Activated T-cell treated with anti-CD3 and anti-CD28 coated beads, Interleukin-2, amount 50 U/mL, for 1 hour (primary cell): ENCODE results near the gene ERVMER34-1.

Source experiments
- DNase-seq: peaks from one replicate; pipeline ENCODE4 v3.0.0-alpha.2; 2020

ERVMER34-1 gene

GRCh38 chr4:52750819-52751486 is at the start of gene ERVMER34-1:
Gene ERVMER34-1 (minus strand): TSS chr4:52751425. CDS start chr4:52745520, 5,905 bp downstream.
- peak; percentile 23 for DNase-seq

GRCh38 chr4:52799813-52800212 is 48.6 kb upstream of the ERVMER34-1 start:
- no peak for DNase-seq

- DNase-seq: no peak
Observed at GRCh38 chr4:52795533-52795932, 44.3 kb upstream of the ERVMER34-1 start.

- no peak for DNase-seq
Observed at GRCh38 chr4:52791936-52792335, 40.7 kb upstream of the ERVMER34-1 start.

GRCh38 chr4:52789774-52790173 is 38.5 kb upstream of the ERVMER34-1 start:
- no peak for DNase-seq

- no peak for DNase-seq
Observed at GRCh38 chr4:52788806-52789205, 37.6 kb upstream of the ERVMER34-1 start.

GRCh38 chr4:52783069-52783468 is 31.8 kb upstream of the ERVMER34-1 start:
- DNase-seq: no peak

GRCh38 chr4:52780617-52781354 is 29.6 kb upstream of the ERVMER34-1 start:
- no peak for DNase-seq

GRCh38 chr4:52780206-52780605 is 29.0 kb upstream of the ERVMER34-1 start:
- DNase-seq: no peak

GRCh38 chr4:52760256-52760655 is 9.0 kb upstream of the ERVMER34-1 start:
- no peak for DNase-seq

- DNase-seq: no peak
Observed at GRCh38 chr4:52755426-52755825, 4.2 kb upstream of the ERVMER34-1 start.

- no peak for DNase-seq
Observed at GRCh38 chr4:52752936-52753335, 1.7 kb upstream of the ERVMER34-1 start.

GRCh38 chr4:52751487-52751911 is 274 bp upstream of the ERVMER34-1 start:
- no peak for DNase-seq

- no peak for DNase-seq
Observed at GRCh38 chr4:52750213-52750612, 1.0 kb downstream of the ERVMER34-1 start.

- DNase-seq: no peak
Observed at GRCh38 chr4:52748432-52748831, 2.8 kb downstream of the ERVMER34-1 start.

GRCh38 chr4:52744588-52744987 is 6.6 kb downstream of the ERVMER34-1 start:
- DNase-seq: no peak

- DNase-seq: no peak
Observed at GRCh38 chr4:52743444-52744019, 7.7 kb downstream of the ERVMER34-1 start.

GRCh38 chr4:52729586-52729985 is 21.6 kb downstream of the ERVMER34-1 start:
- no peak for DNase-seq

- no peak for DNase-seq
Observed at GRCh38 chr4:52728691-52729240, 22.5 kb downstream of the ERVMER34-1 start.

GRCh38 chr4:52726826-52727580 is 24.2 kb downstream of the ERVMER34-1 start:
- no peak for DNase-seq

- DNase-seq: peak; percentile 83
Observed at GRCh38 chr4:52721968-52722815, 29.0 kb downstream of the ERVMER34-1 start.

GRCh38 chr4:52718123-52718522 is 33.1 kb downstream of the ERVMER34-1 start:
- no peak for DNase-seq
